Fibroblast of lung (primary cell): ENCODE data around the gene KCTD20. TPM values are rescaled to one million over a fixed set of nuclear protein-coding genes. Genes with fewer than 3 reads are reported as not detected.

ENCODE experiments used
- DNase-seq, 2 donors: peaks; one replicate each; pipeline versions ENCODE4 v3.0.0 to v3.0.0-alpha.2; 2010; ENCODE audit warnings: low read depth in 2 of 2
- H2AFZ ChIP-seq: 2 replicates; pipeline ENCODE4 v1.5.1; 2012; ENCODE audit warnings: low read length, control low read depth, inconsistent platforms
- H3K27ac ChIP-seq: 2 replicates; pipeline ENCODE4 v1.5.1; 2011; ENCODE audit warnings: low read length, control low read depth; ENCODE audit not compliant: insufficient read depth
- H3K27me3 ChIP-seq: 2 replicates; pipeline ENCODE4 v1.5.1; 2011; ENCODE audit warnings: mild to moderate bottlenecking, low read length; ENCODE audit not compliant: control insufficient read depth, insufficient read depth
- H3K36me3 ChIP-seq: 2 replicates; pipeline ENCODE4 v1.5.1; 2011; ENCODE audit warnings: low read length; ENCODE audit not compliant: control insufficient read depth, insufficient read depth
- H3K4me1 ChIP-seq: 2 replicates; pipeline ENCODE4 v1.5.1; 2011; ENCODE audit warnings: low read length; ENCODE audit not compliant: control insufficient read depth, insufficient read depth; ENCODE audit errors: extremely low read depth
- H3K4me2 ChIP-seq: 2 replicates; pipeline ENCODE4 v1.5.1; 2011; ENCODE audit warnings: low read length, control low read depth; ENCODE audit not compliant: insufficient read depth; ENCODE audit errors: extremely low read depth
- H3K4me3 ChIP-seq, 4 experiments: fragments of 200-600 bp in 1 of 4; sonication (generic) in 1 of 4; replicated peaks in 1 of 4; 2 replicates each; pipeline ENCODE4 v1.5.1; 2011 to 2016; ENCODE audit warnings: low read length in 4 of 4, low read depth in 3 of 4, mild to moderate bottlenecking in 3 of 4, control low read depth in 2 of 4, inconsistent platforms in 1 of 4, mixed read lengths in 1 of 4; ENCODE audit not compliant: insufficient read depth in 1 of 4; ENCODE audit errors: control extremely low read depth in 1 of 4
- H3K79me2 ChIP-seq: 2 replicates; pipeline ENCODE4 v1.5.1; 2012; ENCODE audit warnings: mild to moderate bottlenecking, low read length, inconsistent platforms; ENCODE audit not compliant: control insufficient read depth, insufficient read depth
- H3K9ac ChIP-seq: 2 replicates; pipeline ENCODE4 v1.5.1; 2011; ENCODE audit warnings: mild to moderate bottlenecking, low read length, control low read depth; ENCODE audit not compliant: insufficient read depth
- H3K9me3 ChIP-seq: 2 replicates; pipeline ENCODE4 v1.5.1; 2012; ENCODE audit warnings: low read depth, low read length; ENCODE audit not compliant: control insufficient read depth, insufficient read depth
- H4K20me1 ChIP-seq: 2 replicates; pipeline ENCODE4 v1.5.1; 2011; ENCODE audit warnings: low read length; ENCODE audit not compliant: control insufficient read depth, insufficient read depth; ENCODE audit errors: extremely low read depth
- CTCF ChIP-seq, 2 donors: IDR thresholded peaks in 1 of 2; conservative IDR thresholded peaks in 1 of 2; 1 replicate in 1 of 2; 2 replicates in 1 of 2; pipeline ENCODE4 v1.5.1; 2011 to 2012; ENCODE audit warnings: low read length in 2 of 2, control low read depth in 1 of 2, inconsistent platforms in 1 of 2, low read depth in 1 of 2, mild to moderate bottlenecking in 1 of 2
- EZH2 ChIP-seq: IDR thresholded peaks from 2 replicates; pipeline ENCODE4 v1.5.1; 2012; ENCODE audit warnings: low read length, control low read depth, mild to moderate bottlenecking; ENCODE audit errors: missing control alignments
- polyA plus RNA-seq, 2 donors: library from polyadenylated mRNA; depleted of rRNA in 1 of 2; stranded (reverse) in 1 of 2; unstranded in 1 of 2; fragments of >200 nt; gene quantifications; 2 replicates each; pipeline ENCODE4 v1.2.1, GENCODE V29; 2011 to 2012; ENCODE audit warnings: missing spikeins in 1 of 2
- total RNA-seq: library from RNA; depleted of rRNA; stranded (reverse); fragments of >200 nt; gene quantifications from 2 replicates; pipeline ENCODE4 v1.2.1, GENCODE V29; 2014

Gene KCTD20
- total and polyA plus RNA-seq, 2 donors (not counting 1 experiment from before 2014, with no cell fraction given) = 39.6 to 87.4 TPM

- Histone ChIP-seq H4K20me1 (no peaks in the 10 kb centered on the region), H3K9me3 (no peaks in the 10 kb centered on the region), H3K27me3 (no peaks in the 10 kb centered on the region), H2AFZ (no peak overlapping the region), H3K36me3 (peaks cover 11% of the 10 kb centered on the region), H3K4me1 (no peaks in the 10 kb centered on the region), H3K79me2 (no peaks in the 10 kb centered on the region), H3K27ac (no peak overlapping the region), H3K9ac (no peak overlapping the region), H3K4me2 (no peak overlapping the region), H3K4me3 (no peak overlapping the region)
- TF ChIP-seq EZH2 (no peak), CTCF (conservative IDR thresholded peaks at IDR 0.05 in 1 of 2, IDR thresholded peaks at IDR 0.05 in 1 of 2; ENCODE audit: low read depth in 1 of 2, low read length in 2 of 2) (no peak)
- DNase-seq = peak in 1 of 2 donors; percentile 37
Measured at GRCh38 chr6:36491378-36491965, 48.7 kb downstream of the KCTD20 start.

GRCh38 chr6:36492092-36492491 is 49.3 kb downstream of the KCTD20 start:
- Histone ChIP-seq H3K27ac (no peak overlapping the region), H3K79me2 (no peaks in the 10 kb centered on the region), H3K4me1 (no peaks in the 10 kb centered on the region), H3K9me3 (no peaks in the 10 kb centered on the region), H2AFZ (no peak overlapping the region), H3K36me3 (peaks cover 9% of the 10 kb centered on the region), H4K20me1 (no peaks in the 10 kb centered on the region), H3K4me2 (no peak overlapping the region), H3K27me3 (no peaks in the 10 kb centered on the region), H3K4me3 (no peak overlapping the region), H3K9ac (no peak overlapping the region)
- no peak for TF ChIP-seq CTCF (conservative IDR thresholded peaks at IDR 0.05 in 1 of 2, IDR thresholded peaks at IDR 0.05 in 1 of 2; ENCODE audit: low read depth in 1 of 2, low read length in 2 of 2)
- no peak for DNase-seq

GRCh38 chr6:36492621-36493020 is 49.8 kb downstream of the KCTD20 start:
- Histone ChIP-seq H3K79me2 (no peaks in the 10 kb centered on the region), H3K4me3 (no peak overlapping the region), H3K9ac (no peak overlapping the region), H3K9me3 (no peaks in the 10 kb centered on the region), H3K27me3 (no peaks in the 10 kb centered on the region), H3K4me1 (no peaks in the 10 kb centered on the region), H3K36me3 (peaks cover 9% of the 10 kb centered on the region), H3K4me2 (no peak overlapping the region), H4K20me1 (no peaks in the 10 kb centered on the region), H3K27ac (no peak overlapping the region), H2AFZ (no peak overlapping the region)
- TF ChIP-seq EZH2 = no peak
- TF ChIP-seq CTCF (conservative IDR thresholded peaks at IDR 0.05 in 1 of 2, IDR thresholded peaks at IDR 0.05 in 1 of 2; ENCODE audit: low read depth in 1 of 2, low read length in 2 of 2) = no peak
- DNase-seq = no peak
